HUES64 (cell line): ENCODE results near the gene CNOT6.

Experiments used
- H3K27ac ChIP-seq: 2 replicates; pipeline ENCODE4 v1.7.0; 2013; ENCODE audit warnings: low read depth, low read length, inconsistent platforms
- H3K27me3 ChIP-seq: 2 replicates; pipeline ENCODE4 v1.6.1; 2013; ENCODE audit warnings: mild to moderate bottlenecking, low read length; ENCODE audit not compliant: insufficient read depth
- H3K36me3 ChIP-seq: 2 replicates; pipeline ENCODE4 v1.6.1; 2013; ENCODE audit warnings: mild to moderate bottlenecking, low read length; ENCODE audit not compliant: insufficient read depth
- H3K4me1 ChIP-seq: 2 replicates; pipeline ENCODE4 v1.6.1; 2013; ENCODE audit warnings: mild to moderate bottlenecking, low read length, moderate library complexity; ENCODE audit not compliant: insufficient read depth
- H3K4me3 ChIP-seq: 2 replicates; pipeline ENCODE4 v1.5.1; 2013; ENCODE audit warnings: mild to moderate bottlenecking, low read length, moderate library complexity
- H3K9ac ChIP-seq: 2 replicates; pipeline ENCODE4 v1.6.1; 2013; ENCODE audit warnings: mild to moderate bottlenecking, low read depth, low read length
- H3K9me3 ChIP-seq: 2 replicates; pipeline ENCODE4 v1.6.1; 2013; ENCODE audit warnings: low read depth, low read length; ENCODE audit not compliant: insufficient read depth
- WGBS: fragments of 150-250, 120-280 bp; methylation state at CpG from one replicate; pipeline ENCODE4 v1.1.7; 2013; ENCODE audit warnings: missing lambda C conversion rate; 5-methylcytosine and 5-hydroxymethylcytosine counted together

The CNOT6 gene

DNA sequence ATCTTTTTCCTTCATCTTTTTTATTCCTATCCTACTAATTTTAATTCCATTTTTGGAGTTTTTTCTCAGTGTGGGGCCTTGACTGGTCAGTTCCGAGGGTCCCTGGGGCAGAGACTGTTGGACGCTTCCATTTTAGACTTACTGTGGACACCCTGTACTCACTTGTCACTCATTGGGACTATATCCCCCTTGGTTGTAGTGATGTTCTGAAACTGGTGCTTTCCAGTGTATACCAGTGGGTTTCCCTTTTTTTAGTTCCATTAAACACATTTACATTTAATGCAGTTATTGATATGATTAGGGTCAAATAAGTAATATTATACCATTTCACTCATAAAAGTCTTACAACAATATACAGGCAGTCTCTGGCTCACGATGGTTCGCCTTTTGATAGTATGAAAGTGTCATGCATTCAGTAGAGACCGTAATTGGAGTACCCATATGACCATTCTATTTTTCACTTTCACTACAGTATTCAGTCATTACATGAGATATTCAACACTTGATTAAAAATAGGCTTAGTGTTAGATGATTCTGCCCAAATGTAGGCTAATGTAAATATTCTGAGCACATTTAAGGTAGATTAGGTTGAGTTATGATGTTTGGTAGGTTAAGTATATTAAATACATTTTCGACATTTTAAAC is 46.0 kb downstream of the CNOT6 start:
- no peaks in the 10 kb centered on the region for H3K27me3 ChIP-seq
- peaks cover 60% of the 10 kb centered on the region for H3K36me3 ChIP-seq
- H3K27ac ChIP-seq: no peak overlapping the region
- H3K9me3 ChIP-seq: no peaks in the 10 kb centered on the region
- H3K9ac ChIP-seq: no peak overlapping the region
- WGBS: 72% methylated on average over 5 of the region's 6 CpGs
- no peaks in the 10 kb centered on the region for H3K4me1 ChIP-seq
- no peak overlapping the region for H3K4me3 ChIP-seq

GRCh38 chr5:180541710-180542109 is 47.5 kb downstream of the CNOT6 start:
- no peak overlapping the region for H3K27ac ChIP-seq
- H3K36me3 ChIP-seq: peaks cover 56% of the 10 kb centered on the region
- no peaks in the 10 kb centered on the region for H3K27me3 ChIP-seq
- H3K4me1 ChIP-seq: no peaks in the 10 kb centered on the region
- no peak overlapping the region for H3K9ac ChIP-seq
- no peaks in the 10 kb centered on the region for H3K9me3 ChIP-seq
- WGBS: 96% methylated on average over 9 of the region's 9 CpGs
- no peak overlapping the region for H3K4me3 ChIP-seq

DNA sequence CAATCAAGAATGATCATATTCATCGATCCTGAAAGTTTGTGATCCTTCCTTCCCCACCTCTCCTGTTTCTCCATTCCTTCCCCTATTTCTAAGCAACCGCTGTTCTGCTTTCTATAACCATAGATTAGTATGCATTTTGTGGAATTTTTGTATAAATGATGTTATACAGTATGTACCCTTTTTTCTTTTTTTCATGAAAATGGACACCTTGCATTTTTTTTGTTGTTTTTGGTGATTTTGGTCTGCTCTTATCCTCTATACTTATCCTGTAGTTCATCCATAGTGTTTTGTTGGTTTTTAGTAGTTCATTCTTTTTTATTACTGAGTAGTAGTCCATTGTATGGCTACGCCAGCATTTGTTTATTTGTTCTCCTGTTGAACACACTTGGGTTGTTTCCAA is 51.1 kb downstream of the CNOT6 start:
- Histone ChIP-seq H3K4me1 (no peaks in the 10 kb centered on the region), H3K27ac (no peak overlapping the region), H3K27me3 (no peaks in the 10 kb centered on the region), H3K9ac (no peak overlapping the region), H3K36me3 (peaks cover 65% of the 10 kb centered on the region), H3K9me3 (no peaks in the 10 kb centered on the region), H3K4me3 (no peak overlapping the region)
- WGBS: 95% methylated on average over 2 of the region's 3 CpGs

DNA sequence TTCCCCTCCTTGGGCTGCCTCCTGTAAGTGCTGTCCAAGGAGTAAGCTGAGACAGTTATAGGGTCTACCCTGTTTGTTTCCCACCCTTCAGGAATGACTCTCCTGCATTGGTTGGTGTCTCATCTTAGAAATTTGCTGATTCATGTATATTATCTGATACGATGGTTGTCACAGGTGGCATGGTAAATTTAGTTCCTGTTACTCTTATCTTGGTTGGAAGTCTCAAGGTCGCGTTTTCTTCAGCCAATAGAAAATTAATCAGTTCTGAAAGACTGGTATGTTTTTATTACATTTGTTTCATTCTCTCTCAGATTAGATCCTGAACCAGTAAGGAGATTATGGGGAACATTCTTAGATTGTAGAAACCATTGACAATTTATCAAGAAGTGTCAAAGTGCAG is 54.4 kb downstream of the CNOT6 start:
- no peak overlapping the region for H3K4me3 ChIP-seq
- H3K27ac ChIP-seq: no peak overlapping the region

DNA sequence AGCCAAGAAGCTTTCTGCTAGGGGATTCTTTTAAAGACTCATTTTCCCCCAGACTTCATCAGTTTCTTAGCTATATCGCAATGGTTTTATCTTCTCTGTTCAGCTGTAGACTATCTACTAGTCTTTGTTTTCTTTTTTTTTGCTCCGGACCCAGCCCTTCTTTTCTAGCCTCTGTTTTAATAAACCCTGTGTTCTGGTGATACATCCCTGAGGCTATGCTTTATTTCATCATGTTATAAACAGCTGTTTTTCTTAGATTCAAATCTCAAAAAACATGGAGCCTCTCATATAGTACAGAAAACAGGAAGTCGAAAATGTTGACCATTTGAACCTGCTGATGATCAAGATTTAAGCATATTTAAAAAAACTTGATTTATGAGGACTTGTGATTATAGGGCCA is 59.4 kb downstream of the CNOT6 start:
- peaks cover 83% of the 10 kb centered on the region for H3K36me3 ChIP-seq
- no peaks in the 10 kb centered on the region for H3K9me3 ChIP-seq
- no peak overlapping the region for H3K9ac ChIP-seq
- no peaks in the 10 kb centered on the region for H3K4me1 ChIP-seq
- H3K4me3 ChIP-seq: no peak overlapping the region
- no peak overlapping the region for H3K27ac ChIP-seq
- no peaks in the 10 kb centered on the region for H3K27me3 ChIP-seq
- WGBS: 97% methylated on average over 3 of the region's 3 CpGs

More for the DNA sequence above, 54.4 kb downstream of the CNOT6 start:
- WGBS: 89% methylated on average over 3 of the region's 3 CpGs
- Histone ChIP-seq H3K36me3 (peaks cover 71% of the 10 kb centered on the region), H3K9ac (no peak overlapping the region), H3K27me3 (no peaks in the 10 kb centered on the region), H3K9me3 (no peaks in the 10 kb centered on the region), H3K4me1 (no peaks in the 10 kb centered on the region)

GRCh38 chr5:180555168-180555921 is 61.2 kb downstream of the CNOT6 start:
- Histone ChIP-seq H3K4me3 (no peak overlapping the region), H3K36me3 (peaks cover 70% of the 10 kb centered on the region), H3K9ac (no peak overlapping the region), H3K27ac (no peak overlapping the region), H3K9me3 (no peaks in the 10 kb centered on the region), H3K27me3 (no peaks in the 10 kb centered on the region), H3K4me1 (no peaks in the 10 kb centered on the region)
- 97% methylated on average over 7 of the region's 7 CpGs for WGBS

DNA sequence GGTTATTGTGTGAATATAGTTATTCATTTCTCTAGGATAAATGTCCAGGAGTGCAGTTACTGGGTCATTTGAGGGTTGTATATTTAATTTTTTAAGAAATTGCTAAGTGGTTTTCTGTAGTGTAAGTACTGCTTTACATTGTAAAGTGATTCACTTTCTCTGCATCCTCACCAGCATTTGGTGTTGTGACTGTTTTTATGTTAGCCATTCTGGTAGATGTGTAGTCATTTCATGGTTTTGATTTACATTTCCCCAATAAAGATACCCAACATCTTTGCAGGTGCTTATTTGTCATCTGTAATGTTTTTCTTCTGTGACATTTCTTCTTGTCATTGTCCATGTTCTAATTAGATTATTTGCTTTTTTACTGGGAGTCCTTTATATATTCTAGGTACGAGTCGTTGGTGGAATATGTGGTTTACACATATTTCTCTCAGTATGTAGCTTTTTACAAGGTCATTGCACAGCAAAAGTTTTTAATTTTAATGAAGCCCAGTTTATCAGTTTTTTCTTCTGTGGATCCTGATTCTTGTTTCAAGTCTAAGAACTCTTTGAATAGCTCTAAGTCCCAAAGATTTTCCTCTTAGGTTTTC is 63.1 kb downstream of the CNOT6 start:
- WGBS: 93% methylated on average over 2 of the region's 2 CpGs
- Histone ChIP-seq H3K9ac (no peak overlapping the region), H3K27ac (no peak overlapping the region), H3K27me3 (no peaks in the 10 kb centered on the region), H3K9me3 (no peaks in the 10 kb centered on the region), H3K4me3 (no peak overlapping the region), H3K36me3 (peaks cover 66% of the 10 kb centered on the region), H3K4me1 (no peaks in the 10 kb centered on the region)

- no peak overlapping the region for H3K9ac ChIP-seq
- no peaks in the 10 kb centered on the region for H3K27me3 ChIP-seq
- H3K4me3 ChIP-seq: no peak overlapping the region
- H3K36me3 ChIP-seq: peaks cover 62% of the 10 kb centered on the region
- WGBS: 93% methylated on average over 11 of the region's 11 CpGs
- H3K27ac ChIP-seq: no peak overlapping the region
- H3K9me3 ChIP-seq: no peaks in the 10 kb centered on the region
- H3K4me1 ChIP-seq: no peaks in the 10 kb centered on the region
Observed at GRCh38 chr5:180558232-180558631, 64.1 kb downstream of the CNOT6 start.

- Histone ChIP-seq H3K4me3 (no peak overlapping the region), H3K27me3 (no peaks in the 10 kb centered on the region), H3K9ac (no peak overlapping the region), H3K27ac (no peak overlapping the region), H3K9me3 (no peaks in the 10 kb centered on the region), H3K36me3 (peaks cover 72% of the 10 kb centered on the region), H3K4me1 (no peaks in the 10 kb centered on the region)
- WGBS: 100% methylated on average over 3 of the region's 3 CpGs
Observed at GRCh38 chr5:180563994-180564393, 69.8 kb downstream of the CNOT6 start.

GRCh38 chr5:180568914-180569313 is 74.7 kb downstream of the CNOT6 start:
- Histone ChIP-seq H3K4me3 (no peak overlapping the region), H3K36me3 (peaks cover 94% of the 10 kb centered on the region), H3K27ac (no peak overlapping the region), H3K4me1 (no peaks in the 10 kb centered on the region), H3K27me3 (no peaks in the 10 kb centered on the region), H3K9me3 (no peaks in the 10 kb centered on the region), H3K9ac (no peak overlapping the region)
- WGBS: 85% methylated on average over 8 of the region's 8 CpGs

DNA sequence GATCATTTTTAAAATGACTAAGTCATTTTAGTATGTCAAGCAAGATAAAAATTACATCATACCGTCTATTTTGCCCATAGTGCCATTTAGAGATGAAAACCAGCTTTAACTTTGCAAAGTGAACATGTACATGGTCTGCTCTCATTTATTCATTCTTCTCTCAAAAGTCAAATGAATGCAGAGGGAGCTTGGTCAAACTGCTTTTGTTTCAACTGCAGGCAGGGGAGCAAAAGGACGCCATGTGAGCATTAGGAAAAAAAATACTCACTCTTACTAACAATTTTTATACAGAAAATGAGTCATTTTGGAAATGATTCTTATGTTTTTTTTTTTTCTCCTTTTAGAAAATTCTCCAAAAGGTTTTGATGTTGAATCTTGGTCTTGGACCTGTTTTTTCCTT is 81.4 kb downstream of the CNOT6 start:
- Histone ChIP-seq H3K9me3 (no peaks in the 10 kb centered on the region), H3K9ac (no peak overlapping the region), H3K27me3 (no peaks in the 10 kb centered on the region), H3K36me3 (peaks cover 70% of the 10 kb centered on the region), H3K27ac (no peak overlapping the region), H3K4me1 (no peaks in the 10 kb centered on the region), H3K4me3 (no peak overlapping the region)
- WGBS: 95% methylated on average over 1 of the region's 2 CpGs
